Activated naive CD8-positive, alpha-beta T cell treated with anti-CD3 and anti-CD28 coated beads for 36 hours (primary cell): ENCODE measurements around the gene USP51. TPM values are rescaled to one million over a fixed set of nuclear protein-coding genes. Genes with fewer than 3 reads are reported as not detected.
"Not testable (repeated sequence)": the region's sequence is repeated elsewhere in the genome, so short reads cannot be mapped to it uniquely, and the experiment has no call there.

ENCODE experiments used
- DNase-seq: peaks from one replicate; pipeline ENCODE4 v3.0.0; 2021
- H3K27ac Mint-ChIP-seq: one replicate; pipeline ENCODE4 v1.8.0; 2022; ENCODE audit warnings: mild to moderate bottlenecking, moderate library complexity, mixed read lengths
- H3K27me3 Mint-ChIP-seq: one replicate; pipeline ENCODE4 v1.8.0; 2022; ENCODE audit warnings: mild to moderate bottlenecking, mixed read lengths
- H3K36me3 Mint-ChIP-seq: one replicate; pipeline ENCODE4 v1.8.0; 2021; ENCODE audit warnings: mild to moderate bottlenecking, mixed read lengths
- H3K4me1 Mint-ChIP-seq: one replicate; pipeline ENCODE4 v1.8.0; 2021; ENCODE audit warnings: mixed read lengths
- H3K4me3 Mint-ChIP-seq: one replicate; pipeline ENCODE4 v1.8.0; 2022; ENCODE audit warnings: mild to moderate bottlenecking, moderate library complexity, mixed read lengths
- H3K9me3 Mint-ChIP-seq: one replicate; pipeline ENCODE4 v1.8.0; 2022; ENCODE audit warnings: mixed read lengths
- total RNA-seq, 2 experiments: library from RNA; stranded (reverse); gene quantifications; one replicate each; pipeline ENCODE4 v1.2.3, GENCODE V29; 2021

USP51 gene
- total RNA-seq, 2 experiments from 2014 or later = 1.3 to 2.0 TPM

DNA sequence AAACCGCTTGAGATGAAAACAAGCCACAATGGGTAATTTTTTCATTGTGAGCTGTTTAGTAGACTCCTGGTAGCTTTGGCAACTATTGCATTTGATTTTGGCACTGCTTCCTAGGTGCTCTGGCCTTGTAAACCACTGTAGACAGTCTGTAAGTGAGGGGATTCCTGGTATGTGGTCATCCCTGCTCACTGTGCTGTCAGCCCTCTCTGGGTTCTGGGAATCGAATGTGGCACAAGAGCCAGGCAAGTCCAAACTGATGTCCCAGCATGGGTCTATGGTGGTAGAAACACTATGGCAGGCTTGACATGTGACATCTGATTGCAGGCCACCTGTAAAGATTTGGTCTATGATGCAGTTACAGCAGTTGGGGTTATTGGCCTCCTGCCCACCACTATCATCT, 2.5 kb downstream of the USP51 start:
- Mint-ChIP-seq H3K4me1 (peaks cover 10% of the 10 kb centered on the region), H3K9me3 (no peaks in the 10 kb centered on the region), H3K4me3 (no peak overlapping the region), H3K27ac (no peak overlapping the region), H3K27me3 (no peaks in the 10 kb centered on the region), H3K36me3 (peaks cover 6% of the 10 kb centered on the region)
- DNase-seq = no peak

DNA sequence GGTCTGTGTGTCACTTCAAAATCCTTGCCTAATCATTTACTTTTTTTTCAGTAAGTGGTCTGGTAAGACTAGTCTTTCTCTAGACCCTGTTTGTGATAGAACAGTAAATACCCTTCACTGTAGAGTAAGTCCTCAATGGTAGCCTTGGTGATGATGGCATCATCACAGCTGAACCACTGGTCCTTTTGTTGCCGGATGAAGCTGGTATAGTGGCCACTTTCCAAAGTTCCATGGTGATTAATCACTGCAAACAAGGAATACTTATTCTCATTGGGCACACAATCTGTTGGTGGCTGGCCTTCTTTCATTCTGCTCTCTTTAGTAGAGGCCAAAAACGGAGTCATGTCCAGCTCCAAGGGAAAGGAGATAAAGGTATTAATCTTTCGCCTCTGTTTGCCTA, 2.9 kb downstream of the USP51 start:
- Mint-ChIP-seq H3K4me1 (peaks cover 10% of the 10 kb centered on the region), H3K27me3 (no peaks in the 10 kb centered on the region), H3K36me3 (peaks cover 6% of the 10 kb centered on the region), H3K27ac (no peak overlapping the region), H3K9me3 (no peaks in the 10 kb centered on the region), H3K4me3 (no peak overlapping the region)
- no peak for DNase-seq

DNA sequence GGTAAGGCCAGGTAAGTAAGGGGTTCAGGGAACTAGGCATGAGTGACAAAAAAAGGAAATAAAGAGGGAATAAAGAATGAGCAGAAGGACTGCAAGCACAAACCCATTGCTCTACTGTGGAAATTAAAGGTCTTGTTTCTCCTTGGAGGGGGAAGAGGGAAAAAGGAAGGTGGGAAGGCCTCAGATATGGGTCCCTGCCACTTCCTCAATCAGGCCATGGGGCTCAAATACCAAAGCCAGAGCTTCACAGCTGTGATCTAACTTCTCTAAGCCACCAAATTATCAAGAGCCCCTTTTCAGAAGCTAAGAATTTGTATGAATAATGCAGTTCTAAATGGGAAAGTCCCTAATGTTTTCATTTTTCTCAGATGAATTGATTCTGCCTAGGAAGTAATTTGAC, 4.7 kb downstream of the USP51 start:
- peaks cover 7% of the 10 kb centered on the region for H3K4me1 Mint-ChIP-seq
- peaks cover 6% of the 10 kb centered on the region for H3K36me3 Mint-ChIP-seq
- no peak for DNase-seq
- H3K4me3 Mint-ChIP-seq = no peak overlapping the region
- no peaks in the 10 kb centered on the region for H3K27me3 Mint-ChIP-seq
- H3K9me3 Mint-ChIP-seq = no peaks in the 10 kb centered on the region
- H3K27ac Mint-ChIP-seq = peak overlapping the region; percentile 52

DNA sequence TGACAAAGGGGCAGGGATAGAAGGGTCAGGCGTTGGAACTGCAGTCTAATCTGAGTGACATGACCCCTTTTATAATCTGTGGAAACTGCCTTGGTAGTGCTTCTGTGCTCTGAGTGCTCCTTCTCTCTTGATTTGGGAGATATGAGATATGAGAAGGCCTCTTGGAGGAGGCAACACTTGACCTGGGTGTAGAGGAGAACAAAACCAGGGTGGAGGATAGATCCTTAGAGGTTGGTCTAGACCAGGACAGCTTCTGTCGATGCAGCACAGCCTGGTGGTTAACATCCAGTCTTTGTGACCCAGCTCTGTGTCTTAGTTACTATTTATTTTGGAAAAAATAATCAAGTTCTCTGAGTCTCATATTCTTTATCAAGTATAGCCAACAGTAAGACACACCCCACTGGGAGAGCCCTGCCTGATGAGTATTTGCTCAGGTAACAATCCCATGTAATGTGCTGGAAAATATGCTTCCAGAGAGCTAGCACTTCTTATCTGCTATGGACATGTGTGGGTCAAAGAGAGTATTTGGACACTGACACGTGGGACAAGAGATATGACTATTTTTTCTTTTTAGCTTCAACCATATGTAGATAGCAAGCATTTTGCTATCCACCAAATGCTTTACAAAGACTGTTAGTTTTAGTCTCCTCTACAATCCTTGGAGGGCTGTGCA, 9.1 kb downstream of the USP51 start:
- H3K27me3 Mint-ChIP-seq = no peaks in the 10 kb centered on the region
- H3K36me3 Mint-ChIP-seq = no peaks in the 10 kb centered on the region
- H3K9me3 Mint-ChIP-seq = no peaks in the 10 kb centered on the region
- H3K4me1 Mint-ChIP-seq = peaks cover 2% of the 10 kb centered on the region
- no peak overlapping the region for H3K27ac Mint-ChIP-seq
- no peak for DNase-seq
- no peak overlapping the region for H3K4me3 Mint-ChIP-seq

DNA sequence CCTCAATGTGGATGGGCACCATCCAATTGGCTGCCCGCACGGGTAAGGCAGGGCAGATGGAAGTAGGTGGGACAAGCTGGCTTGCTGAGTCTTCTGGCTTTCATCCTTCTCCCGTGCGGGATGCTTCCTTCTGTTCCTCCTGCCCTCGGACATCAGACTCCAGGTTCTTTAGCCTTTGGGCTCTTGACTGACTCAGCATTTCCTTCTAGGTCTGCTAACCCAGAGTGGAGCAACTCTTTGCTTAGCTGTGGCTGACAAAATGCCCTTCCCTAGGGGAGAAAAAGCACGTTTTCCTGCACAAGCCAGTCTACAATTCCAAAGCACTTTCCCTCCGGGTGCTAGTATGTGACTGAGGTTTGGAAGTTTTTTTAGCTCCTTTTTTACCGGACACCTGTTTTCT, 9.7 kb downstream of the USP51 start:
- H3K27ac Mint-ChIP-seq, H3K4me3 Mint-ChIP-seq, H3K4me1 Mint-ChIP-seq, H3K36me3 Mint-ChIP-seq, H3K9me3 Mint-ChIP-seq, H3K27me3 Mint-ChIP-seq, DNase-seq: not testable (repeated sequence)

DNA sequence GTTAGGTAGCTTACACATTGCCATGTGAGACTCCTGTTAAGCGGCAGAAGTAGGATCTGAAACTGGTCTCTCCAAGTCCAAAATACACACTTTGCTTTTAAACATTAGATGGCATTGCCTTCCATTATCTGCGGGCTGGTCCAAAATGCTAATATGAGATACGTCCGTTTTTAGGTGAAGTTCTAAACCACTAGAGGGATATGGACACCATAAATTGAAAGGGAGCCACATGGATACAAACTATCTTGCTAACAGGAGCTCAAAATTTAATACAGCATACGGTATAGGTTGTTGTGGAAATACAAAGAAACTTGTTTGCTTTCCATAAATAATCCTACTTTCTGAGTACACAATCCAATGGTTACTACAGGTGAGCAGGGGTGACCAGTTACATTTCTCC, 23.9 kb downstream of the USP51 start:
- H3K4me3 Mint-ChIP-seq, DNase-seq, H3K36me3 Mint-ChIP-seq, H3K27me3 Mint-ChIP-seq, H3K4me1 Mint-ChIP-seq, H3K27ac Mint-ChIP-seq, H3K9me3 Mint-ChIP-seq: not testable (repeated sequence)

DNA sequence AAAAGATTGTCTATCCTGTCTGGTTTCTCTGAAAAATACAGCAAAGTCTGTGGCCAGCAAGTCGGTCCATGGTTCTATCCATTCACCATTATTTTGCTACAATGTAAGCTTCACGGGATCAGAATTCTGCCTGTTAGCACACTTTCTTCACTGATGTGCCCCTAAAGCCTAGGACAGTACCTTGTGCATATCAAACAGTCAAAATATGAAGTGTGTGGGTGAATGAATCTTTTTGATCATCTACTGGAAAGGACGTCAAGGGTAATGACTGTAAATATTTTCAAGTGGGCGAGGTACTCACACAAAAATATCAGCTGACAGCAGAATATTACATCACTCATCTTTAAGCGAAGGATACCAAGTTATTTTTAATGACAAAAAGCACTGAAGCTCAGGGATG, 24.5 kb downstream of the USP51 start:
- DNase-seq, H3K9me3 Mint-ChIP-seq: not testable (repeated sequence)

DNA sequence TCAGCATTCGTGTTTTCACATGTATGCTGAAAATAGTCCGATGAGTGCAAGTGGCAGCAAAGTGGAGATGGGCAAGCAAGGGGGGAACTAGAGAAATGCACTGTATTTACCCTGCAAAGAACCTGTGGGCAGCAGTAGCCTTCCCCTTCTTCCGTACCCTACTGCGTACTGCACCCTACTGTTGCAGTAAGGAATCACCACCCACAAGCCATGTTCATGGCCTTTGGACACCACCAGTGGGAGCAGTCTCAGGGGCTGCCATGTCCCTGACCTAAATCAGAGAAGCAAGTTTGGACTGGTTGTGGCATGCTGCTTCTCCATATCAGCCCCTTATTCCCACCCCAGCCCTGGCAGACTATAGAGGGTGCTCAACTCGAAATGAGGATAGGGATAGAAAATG, 25.6 kb downstream of the USP51 start:
- H3K4me1 Mint-ChIP-seq, H3K27ac Mint-ChIP-seq, H3K9me3 Mint-ChIP-seq, H3K4me3 Mint-ChIP-seq, H3K27me3 Mint-ChIP-seq, DNase-seq, H3K36me3 Mint-ChIP-seq: not testable (repeated sequence)

More for the DNA sequence above, 24.5 kb downstream of the USP51 start:
- H3K36me3 Mint-ChIP-seq, H3K4me3 Mint-ChIP-seq, H3K4me1 Mint-ChIP-seq, H3K27me3 Mint-ChIP-seq, H3K27ac Mint-ChIP-seq: not testable (repeated sequence)

DNA sequence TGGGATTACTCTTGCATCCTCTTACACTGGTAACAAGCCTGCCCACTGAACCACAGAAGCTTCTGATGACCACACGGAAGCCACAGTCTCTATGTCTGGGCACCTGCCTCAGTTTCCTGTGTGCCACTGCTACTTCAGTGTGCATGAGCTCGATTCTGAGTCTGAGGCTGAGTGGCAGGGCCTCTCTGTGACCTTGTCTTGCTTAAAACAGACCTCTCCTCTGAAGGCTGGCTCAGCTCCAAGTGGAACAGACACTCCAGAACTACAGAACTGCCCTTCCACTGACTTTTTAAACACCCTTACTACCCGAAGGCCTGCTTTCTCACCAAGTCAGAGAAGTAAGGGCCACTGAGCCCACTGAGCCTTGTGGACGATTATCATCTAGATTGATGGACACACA, 29.7 kb downstream of the USP51 start:
- not testable (repeated sequence) for H3K36me3 Mint-ChIP-seq, DNase-seq, H3K4me3 Mint-ChIP-seq, H3K9me3 Mint-ChIP-seq, H3K27me3 Mint-ChIP-seq, H3K4me1 Mint-ChIP-seq, H3K27ac Mint-ChIP-seq

DNA sequence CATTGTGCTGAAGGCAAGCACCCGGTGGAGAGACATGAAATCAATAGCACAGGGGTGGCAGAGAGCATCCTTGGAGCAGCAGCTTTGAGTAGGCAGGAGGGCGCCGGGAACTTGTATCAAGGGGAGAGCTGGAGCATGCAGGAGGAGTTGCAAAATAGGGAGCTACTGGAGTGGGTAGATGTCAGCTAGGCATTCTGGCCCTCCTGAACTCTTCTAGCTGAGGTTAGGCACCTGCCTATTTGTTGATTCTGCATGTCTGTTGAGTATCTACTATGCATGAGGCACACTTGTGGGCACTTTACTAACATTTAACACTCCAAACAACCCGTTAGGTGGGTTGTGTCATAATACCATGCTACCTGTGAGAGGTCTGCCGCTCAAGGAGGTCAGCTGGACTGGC, 30.2 kb downstream of the USP51 start:
- H3K9me3 Mint-ChIP-seq, H3K4me3 Mint-ChIP-seq, H3K27ac Mint-ChIP-seq, H3K27me3 Mint-ChIP-seq, H3K4me1 Mint-ChIP-seq, DNase-seq, H3K36me3 Mint-ChIP-seq: not testable (repeated sequence)

DNA sequence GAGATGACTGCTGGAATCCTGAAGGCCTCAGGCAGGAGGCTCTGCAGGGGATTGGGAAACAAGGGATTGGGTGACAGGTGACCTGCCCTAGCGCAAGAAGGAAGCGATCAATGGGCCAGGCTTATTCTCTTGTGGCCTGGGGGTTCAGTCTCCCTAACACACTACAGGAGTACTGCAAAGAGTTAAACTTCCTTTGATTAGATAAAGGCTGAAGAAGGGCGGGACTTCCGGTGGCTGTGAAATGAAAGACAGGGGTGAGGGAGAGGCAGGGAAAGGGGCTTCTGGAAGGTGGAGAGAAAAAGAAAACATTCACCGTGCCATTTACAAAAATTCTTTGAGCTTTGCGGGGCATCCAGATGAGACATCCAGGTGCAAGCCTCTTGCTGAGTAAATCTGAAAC, 33.9 kb downstream of the USP51 start:
- not testable (repeated sequence) for H3K4me3 Mint-ChIP-seq, H3K9me3 Mint-ChIP-seq, DNase-seq, H3K27ac Mint-ChIP-seq, H3K36me3 Mint-ChIP-seq, H3K4me1 Mint-ChIP-seq, H3K27me3 Mint-ChIP-seq

DNA sequence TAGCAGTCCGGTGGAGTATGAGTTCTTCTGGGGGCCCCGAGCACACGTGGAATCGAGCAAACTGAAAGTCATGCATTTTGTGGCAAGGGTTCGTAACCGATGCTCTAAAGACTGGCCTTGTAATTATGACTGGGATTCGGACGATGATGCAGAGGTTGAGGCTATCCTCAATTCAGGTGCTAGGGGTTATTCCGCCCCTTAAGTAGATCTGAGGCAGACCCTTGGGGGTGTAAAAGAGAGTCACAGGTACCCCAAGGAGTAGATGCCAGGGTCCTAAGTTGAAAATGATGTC, 36.9 kb downstream of the USP51 start:
- H3K36me3 Mint-ChIP-seq = no peaks in the 10 kb centered on the region
- DNase-seq = no peak
- H3K27me3 Mint-ChIP-seq = no peaks in the 10 kb centered on the region
- peak overlapping the region; percentile 91 for H3K27ac Mint-ChIP-seq
- H3K4me1 Mint-ChIP-seq = peaks cover 2% of the 10 kb centered on the region
- H3K4me3 Mint-ChIP-seq = peak overlapping the region; percentile 93
- H3K9me3 Mint-ChIP-seq = no peaks in the 10 kb centered on the region

DNA sequence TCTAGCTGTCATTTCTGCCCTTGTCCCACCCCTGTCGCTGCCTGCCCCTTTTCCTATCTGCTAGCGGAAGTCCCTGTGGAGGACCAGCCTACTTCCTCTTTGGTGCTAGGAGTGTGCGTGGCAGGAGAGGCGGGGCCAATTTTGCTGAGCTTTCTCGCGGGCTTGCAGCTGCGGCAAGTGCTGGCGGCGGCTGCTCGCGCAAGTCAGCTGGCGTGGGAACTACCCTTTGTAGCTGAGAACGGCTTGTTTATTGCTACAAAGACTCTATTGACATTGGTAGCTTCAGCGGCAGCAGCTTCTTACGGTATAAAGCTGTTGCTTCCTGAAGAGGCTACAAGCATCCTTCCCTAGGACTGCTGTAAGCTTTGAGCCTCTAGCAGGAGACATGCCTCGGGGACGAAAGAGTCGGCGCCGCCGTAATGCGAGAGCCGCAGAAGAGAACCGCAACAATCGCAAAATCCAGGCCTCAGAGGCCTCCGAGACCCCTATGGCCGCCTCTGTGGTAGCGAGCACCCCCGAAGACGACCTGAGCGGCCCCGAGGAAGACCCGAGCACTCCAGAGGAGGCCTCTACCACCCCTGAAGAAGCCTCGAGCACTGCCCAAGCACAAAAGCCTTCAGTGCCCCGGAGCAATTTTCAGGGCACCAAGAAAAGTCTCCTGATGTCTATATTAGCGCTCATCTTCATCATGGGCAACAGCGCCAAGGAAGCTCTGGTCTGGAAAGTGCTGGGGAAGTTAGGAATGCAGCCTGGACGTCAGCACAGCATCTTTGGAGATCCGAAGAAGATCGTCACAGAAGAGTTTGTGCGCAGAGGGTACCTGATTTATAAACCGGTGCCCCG, 37.4 kb downstream of the USP51 start, which contains the start of gene MAGEH1:
TSS of gene MAGEH1 (plus strand) at position 138 of the 843 bp plus-strand sequence. CDS start at position 386, 248 bp downstream.
- Mint-ChIP-seq H3K9me3 (no peaks in the 10 kb centered on the region), H3K4me1 (peaks cover 2% of the 10 kb centered on the region), H3K27me3 (no peaks in the 10 kb centered on the region), H3K4me3 (peak within 1 kb of the TSS; percentile 93), H3K27ac (peak within 1 kb of the TSS; percentile 91), H3K36me3 (no peaks in the 10 kb centered on the region)
- DNase-seq = peak; percentile 79

DNA sequence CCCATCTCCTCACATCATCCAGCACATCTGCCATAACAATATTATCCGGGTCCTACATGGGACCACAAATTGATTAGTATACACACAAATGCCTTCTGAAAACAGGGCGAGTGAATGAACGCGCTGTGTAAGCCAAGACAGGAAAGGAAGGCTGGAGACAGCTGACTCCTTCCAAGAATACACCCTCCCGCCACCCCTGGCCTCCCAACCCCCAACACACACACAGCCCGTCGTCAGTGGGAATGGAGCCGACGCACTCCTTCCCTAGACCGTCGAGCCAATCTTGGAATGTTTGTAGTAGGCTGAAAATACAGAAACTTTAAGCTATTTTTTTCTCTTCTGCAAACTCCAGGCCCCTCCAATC, 38.0 kb downstream of the USP51 start:
- peaks cover 2% of the 10 kb centered on the region for H3K4me1 Mint-ChIP-seq
- H3K9me3 Mint-ChIP-seq = no peaks in the 10 kb centered on the region
- no peaks in the 10 kb centered on the region for H3K27me3 Mint-ChIP-seq
- H3K4me3 Mint-ChIP-seq = peak overlapping the region; percentile 93
- peak overlapping the region; percentile 91 for H3K27ac Mint-ChIP-seq
- no peak for DNase-seq
- H3K36me3 Mint-ChIP-seq = no peaks in the 10 kb centered on the region

DNA sequence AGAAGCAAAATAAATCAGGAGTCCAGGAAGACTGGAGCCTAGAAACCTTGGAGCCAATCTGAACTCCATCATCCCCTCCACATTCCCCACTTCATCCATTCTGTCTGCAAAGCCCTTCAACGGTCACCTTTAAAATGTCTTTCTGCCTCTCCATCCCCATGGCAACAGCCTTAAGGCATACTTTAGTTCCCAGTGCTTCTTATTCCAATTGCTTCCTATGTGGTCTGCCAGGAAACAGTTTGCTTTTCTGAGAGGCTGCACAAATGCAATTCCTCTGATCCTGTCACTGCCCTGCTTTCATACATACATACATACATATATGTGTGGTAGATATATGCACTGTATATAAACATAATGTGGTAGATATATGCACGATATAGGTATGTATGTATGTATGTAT, 38.5 kb downstream of the USP51 start:
- H3K27ac Mint-ChIP-seq = no peak overlapping the region
- DNase-seq = no peak
- H3K4me1 Mint-ChIP-seq = peaks cover 2% of the 10 kb centered on the region
- H3K4me3 Mint-ChIP-seq = peak overlapping the region; percentile 25
- no peaks in the 10 kb centered on the region for H3K27me3 Mint-ChIP-seq
- no peaks in the 10 kb centered on the region for H3K9me3 Mint-ChIP-seq
- H3K36me3 Mint-ChIP-seq = no peaks in the 10 kb centered on the region

DNA sequence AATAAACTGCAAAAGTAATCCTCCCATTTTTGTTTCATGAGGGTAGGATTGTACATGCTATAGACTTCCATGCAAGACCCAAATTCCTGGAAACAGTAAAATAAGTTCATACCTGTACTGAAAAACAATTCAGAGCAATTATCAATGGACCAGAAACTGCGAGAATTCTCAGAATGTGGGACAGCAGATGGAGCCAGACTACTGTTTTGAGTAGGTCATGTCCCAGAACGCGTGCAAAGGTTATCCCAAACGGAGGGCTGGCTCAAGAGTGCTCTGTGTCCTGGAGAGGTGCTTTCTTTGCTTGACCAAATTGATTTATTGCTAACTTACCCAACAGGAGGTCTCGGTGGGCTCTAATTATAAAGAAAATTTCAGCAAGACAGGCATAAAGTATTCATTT, 39.4 kb downstream of the USP51 start:
- Mint-ChIP-seq H3K9me3 (no peaks in the 10 kb centered on the region), H3K27ac (no peak overlapping the region), H3K4me3 (no peak overlapping the region), H3K4me1 (peaks cover 2% of the 10 kb centered on the region), H3K36me3 (no peaks in the 10 kb centered on the region), H3K27me3 (no peaks in the 10 kb centered on the region)
- DNase-seq = no peak
